ENCODE measurements around the gene LAMP2. TPM values are rescaled to one million over a fixed set of nuclear protein-coding genes. Genes with fewer than 3 reads are reported as not detected.
"Not testable (repeated sequence)": the region's sequence is repeated elsewhere in the genome, so short reads cannot be mapped to it uniquely, and the experiment has no call there.

LAMP2 gene
- total RNA-seq, 6 experiments from 2014 or later: 95.6 to 124 (median 114) TPM

DNA sequence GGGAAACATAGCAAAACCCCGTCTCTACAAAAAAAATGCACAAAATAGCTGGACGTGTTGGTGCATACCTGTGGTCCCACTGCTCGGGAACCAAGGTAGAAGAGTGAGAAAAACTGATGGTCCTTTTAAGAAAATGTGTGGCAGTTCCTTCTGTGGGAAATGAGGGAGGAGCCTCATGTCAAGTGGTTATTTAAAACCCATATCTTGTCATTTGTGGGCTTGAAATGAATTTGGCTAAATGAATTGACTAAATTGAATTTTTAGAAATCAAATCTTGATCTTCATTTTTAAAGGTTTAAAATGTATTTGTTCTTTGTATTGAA lies 16.2 kb upstream of the LAMP2 start:
- H3K9me3 Mint-ChIP-seq: no peaks in the 10 kb centered on the region
- TF ChIP-seq, protein P1, sequence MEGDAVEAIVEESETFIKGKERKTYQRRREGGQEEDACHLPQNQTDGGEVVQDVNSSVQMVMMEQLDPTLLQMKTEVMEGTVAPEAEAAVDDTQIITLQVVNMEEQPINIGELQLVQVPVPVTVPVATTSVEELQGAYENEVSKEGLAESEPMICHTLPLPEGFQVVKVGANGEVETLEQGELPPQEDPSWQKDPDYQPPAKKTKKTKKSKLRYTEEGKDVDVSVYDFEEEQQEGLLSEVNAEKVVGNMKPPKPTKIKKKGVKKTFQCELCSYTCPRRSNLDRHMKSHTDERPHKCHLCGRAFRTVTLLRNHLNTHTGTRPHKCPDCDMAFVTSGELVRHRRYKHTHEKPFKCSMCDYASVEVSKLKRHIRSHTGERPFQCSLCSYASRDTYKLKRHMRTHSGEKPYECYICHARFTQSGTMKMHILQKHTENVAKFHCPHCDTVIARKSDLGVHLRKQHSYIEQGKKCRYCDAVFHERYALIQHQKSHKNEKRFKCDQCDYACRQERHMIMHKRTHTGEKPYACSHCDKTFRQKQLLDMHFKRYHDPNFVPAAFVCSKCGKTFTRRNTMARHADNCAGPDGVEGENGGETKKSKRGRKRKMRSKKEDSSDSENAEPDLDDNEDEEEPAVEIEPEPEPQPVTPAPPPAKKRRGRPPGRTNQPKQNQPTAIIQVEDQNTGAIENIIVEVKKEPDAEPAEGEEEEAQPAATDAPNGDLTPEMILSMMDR (IDR thresholded peaks at IDR 0.05): no peak
- H3K4me3 Mint-ChIP-seq: peak overlapping the region; percentile 87
- H3K27ac Mint-ChIP-seq: peak overlapping the region; percentile 93
- no peaks in the 10 kb centered on the region for H3K36me3 Mint-ChIP-seq (ENCODE audit: low read depth)
- H3K27me3 Mint-ChIP-seq (ENCODE audit: insufficient read depth): no peaks in the 10 kb centered on the region; the same call in 1 of the 2 replicates
- peaks cover 5% of the 10 kb centered on the region; the same call in 1 of the 2 replicates for H3K4me1 Mint-ChIP-seq (ENCODE audit: low read depth)
- DNase-seq: no peak

DNA sequence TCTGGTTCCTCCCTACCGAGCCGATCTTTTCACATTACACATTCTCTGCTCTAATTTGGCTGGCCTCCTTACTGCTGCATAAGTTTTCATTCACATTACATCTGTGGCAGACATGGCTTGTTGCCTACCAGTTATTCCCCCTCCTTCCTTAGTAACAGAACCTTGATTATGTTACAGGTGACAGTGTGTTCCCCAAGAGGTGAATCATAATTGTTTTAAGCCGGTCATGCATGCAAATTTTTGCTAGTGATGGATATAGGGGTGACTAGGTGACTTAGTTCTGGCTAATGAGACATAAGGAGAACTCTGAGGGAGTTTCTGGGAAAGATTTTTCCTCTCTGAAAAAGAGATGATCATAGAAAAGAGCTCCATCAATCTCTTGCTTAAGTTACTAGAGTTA lies 8.4 kb upstream of the LAMP2 start:
- Mint-ChIP-seq H3K27me3 (ENCODE audit: insufficient read depth) (no peaks in the 10 kb centered on the region; the same call in none of the 2 replicates), H3K9me3 (no peaks in the 10 kb centered on the region), H3K4me3 (no peak overlapping the region), H3K27ac (peak overlapping the region; percentile 3; the same call in 1 of the 2 replicates), H3K36me3 (ENCODE audit: low read depth) (no peaks in the 10 kb centered on the region), H3K4me1 (ENCODE audit: low read depth) (peaks cover 10% of the 10 kb centered on the region)
- no peak for DNase-seq
- TF ChIP-seq, protein P1 (IDR thresholded peaks at IDR 0.05): no peak

DNA sequence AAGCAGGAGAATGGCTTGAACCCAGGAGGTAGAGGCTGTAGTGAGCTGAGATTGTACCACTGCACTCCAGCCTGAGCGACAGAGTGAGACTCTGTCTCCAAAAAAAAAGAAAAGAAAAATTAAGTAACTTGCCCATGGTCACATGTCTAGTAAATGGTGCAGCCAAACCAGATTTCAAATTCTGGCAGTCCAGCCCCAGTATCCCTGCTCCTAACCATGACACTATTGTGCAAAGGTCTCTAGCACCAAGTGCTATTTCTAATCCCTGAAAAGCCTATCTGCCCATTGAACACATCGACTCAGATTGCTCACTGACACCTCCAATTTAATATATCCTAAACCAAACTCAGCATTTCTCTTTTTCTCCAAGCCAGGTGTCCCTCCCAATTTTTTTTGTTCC lies 7.6 kb upstream of the LAMP2 start:
- no peak for DNase-seq
- TF ChIP-seq, protein P1 (IDR thresholded peaks at IDR 0.05): no peak
- H3K27ac Mint-ChIP-seq: no peak overlapping the region
- H3K4me1 Mint-ChIP-seq (ENCODE audit: low read depth): peaks cover 10% of the 10 kb centered on the region
- H3K9me3 Mint-ChIP-seq: no peaks in the 10 kb centered on the region
- H3K27me3 Mint-ChIP-seq (ENCODE audit: insufficient read depth): no peaks in the 10 kb centered on the region; the same call in 1 of the 2 replicates
- H3K4me3 Mint-ChIP-seq: no peak overlapping the region
- H3K36me3 Mint-ChIP-seq (ENCODE audit: low read depth): no peaks in the 10 kb centered on the region

DNA sequence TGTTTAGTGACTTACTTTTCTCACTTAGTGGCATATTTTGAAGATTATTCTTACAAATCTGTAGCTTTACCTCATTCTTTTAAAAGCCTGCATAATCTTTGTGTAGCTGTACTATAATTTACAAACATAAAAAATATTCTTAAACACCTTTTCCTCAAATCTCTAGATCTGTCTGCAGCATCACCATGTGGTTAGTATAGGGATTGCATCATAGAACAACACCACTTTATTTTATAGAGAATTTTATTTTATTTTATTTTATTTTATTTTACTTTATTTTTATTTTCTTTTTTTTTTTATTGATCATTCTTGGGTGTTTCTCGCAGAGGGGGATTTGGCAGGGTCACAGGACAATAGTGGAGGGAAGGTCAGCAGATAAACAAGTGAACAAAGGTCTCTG lies 6.4 kb upstream of the LAMP2 start:
- not testable (repeated sequence) for H3K27ac Mint-ChIP-seq; H3K27me3 Mint-ChIP-seq (ENCODE audit: insufficient read depth); H3K36me3 Mint-ChIP-seq (ENCODE audit: low read depth); H3K4me3 Mint-ChIP-seq; H3K9me3 Mint-ChIP-seq
- peaks cover 10% of the 10 kb centered on the region for H3K4me1 Mint-ChIP-seq (ENCODE audit: low read depth)
- DNase-seq: peak; percentile 12
- TF ChIP-seq, protein P1 (IDR thresholded peaks at IDR 0.05): peak; percentile 78

DNA sequence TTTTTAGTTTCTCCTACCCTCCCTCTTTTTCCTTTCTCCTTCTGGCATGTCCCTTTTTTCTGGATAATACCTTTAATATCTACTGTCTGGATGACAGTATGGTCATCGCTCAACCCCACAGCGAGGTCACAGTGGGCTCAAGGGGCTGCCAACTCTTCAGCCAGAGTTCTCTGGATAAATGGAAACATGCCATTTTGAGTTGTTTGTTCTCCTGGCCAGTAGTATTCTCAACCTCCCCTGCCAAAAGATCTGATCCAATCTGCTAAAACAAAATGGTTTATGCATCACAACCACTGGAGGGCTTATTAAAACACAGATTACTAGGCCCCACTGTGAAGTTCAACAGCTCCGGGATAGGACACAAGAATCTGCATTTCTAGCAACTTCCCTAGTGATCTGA lies 5.0 kb upstream of the LAMP2 start:
- no peak for DNase-seq
- Mint-ChIP-seq H3K4me1 (ENCODE audit: low read depth) (peaks cover 10% of the 10 kb centered on the region), H3K27ac (no peak overlapping the region), H3K9me3 (no peaks in the 10 kb centered on the region), H3K4me3 (no peak overlapping the region), H3K36me3 (ENCODE audit: low read depth) (no peaks in the 10 kb centered on the region), H3K27me3 (ENCODE audit: insufficient read depth) (no peaks in the 10 kb centered on the region; the same call in 1 of the 2 replicates)
- TF ChIP-seq, protein P1 (IDR thresholded peaks at IDR 0.05): no peak

DNA sequence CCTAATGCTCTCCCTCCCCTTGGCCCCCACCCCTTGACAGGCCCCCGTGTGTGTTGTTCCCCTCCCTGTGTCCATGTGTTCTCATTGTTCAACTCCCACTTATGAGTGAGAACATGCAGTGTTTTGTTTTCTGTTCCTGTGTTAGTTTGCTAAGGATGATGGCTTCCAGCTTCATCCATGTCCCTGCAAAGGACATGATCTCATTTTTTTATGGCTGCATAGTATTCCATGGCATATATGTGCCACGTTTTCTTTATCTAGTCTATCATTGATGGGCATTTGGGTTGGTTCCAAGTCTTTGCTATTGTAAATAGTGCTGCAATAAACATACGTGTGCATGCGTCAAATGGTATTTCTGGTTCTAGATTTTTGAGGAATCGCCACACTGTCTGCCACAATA lies 561 bp upstream of the LAMP2 start:
- H3K36me3 Mint-ChIP-seq (ENCODE audit: low read depth); H3K27me3 Mint-ChIP-seq (ENCODE audit: insufficient read depth); H3K27ac Mint-ChIP-seq; DNase-seq; H3K4me1 Mint-ChIP-seq (ENCODE audit: low read depth); H3K9me3 Mint-ChIP-seq: not testable (repeated sequence)
- peak overlapping the region; percentile 62; the same call in 1 of the 2 replicates for H3K4me3 Mint-ChIP-seq
